Measurements from ENCODE around the gene ACVRL1. TPM values are rescaled to one million over a fixed set of nuclear protein-coding genes. Genes with fewer than 3 reads are reported as not detected.

Gene ACVRL1
- total and polyA plus RNA-seq, 9 donors = 51.5 to 65.0 (median 54.8) TPM

DNA sequence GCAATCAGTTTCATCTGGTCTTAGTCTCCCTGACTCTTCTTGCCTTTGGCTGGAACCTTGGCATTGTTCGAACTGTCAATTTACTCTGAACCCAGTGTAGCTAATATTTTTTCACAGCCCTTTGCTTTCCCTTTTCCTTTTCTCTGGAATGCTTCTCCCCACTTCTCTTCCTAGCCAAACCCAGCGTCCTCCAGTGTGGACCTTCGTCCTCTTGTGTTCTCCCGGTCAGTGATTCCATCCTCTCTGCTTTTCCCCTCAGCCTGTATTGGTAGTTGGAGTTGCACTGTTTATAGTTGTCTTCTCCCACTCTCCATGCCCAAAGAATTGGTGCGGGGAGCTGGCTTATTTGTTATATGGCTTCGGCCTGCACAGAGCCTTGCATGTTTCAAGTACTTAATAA, 53.6 kb downstream of the ACVRL1 start:
- H3K4me3 ChIP-seq (ENCODE audit: low read length) = no peak overlapping the region
- no peaks in the 10 kb centered on the region for H3K9me3 ChIP-seq (replicated peaks; ENCODE audit: control insufficient read depth, low read depth, low read length)
- no peak for DNase-seq
- no peaks in the 10 kb centered on the region for H3K4me1 ChIP-seq (ENCODE audit: control insufficient read depth, insufficient read depth, low read length)
- no peak overlapping the region for H3K27ac ChIP-seq (ENCODE audit: low read length)
- H3K36me3 ChIP-seq (ENCODE audit: control insufficient read depth, insufficient read depth, low read length) = peaks cover 14% of the 10 kb centered on the region
- WGBS (ENCODE audit: insufficient coverage) = 100% methylated on average over 1 of the region's 6 CpGs
- H3K27me3 ChIP-seq (ENCODE audit: control insufficient read depth, insufficient read depth, low read length) = no peaks in the 10 kb centered on the region

DNA sequence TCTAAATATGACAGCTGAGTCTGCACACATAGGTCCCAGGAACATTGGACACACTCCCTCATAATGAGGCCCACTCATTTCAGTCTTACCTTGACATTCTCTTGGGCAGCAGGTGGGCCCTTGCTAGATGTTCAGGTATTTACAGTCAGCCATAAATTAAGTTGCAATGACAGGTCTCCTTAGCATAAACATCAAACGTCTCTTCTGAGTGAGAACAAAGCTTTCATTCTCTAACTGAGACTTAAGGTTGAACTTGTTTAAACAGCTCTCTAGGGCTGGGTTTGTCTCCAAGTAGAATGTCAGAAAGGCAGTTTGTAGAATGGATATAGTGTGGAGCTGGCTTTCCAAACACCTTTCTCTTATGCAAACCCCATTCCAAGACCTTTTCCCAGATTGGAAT, 54.5 kb downstream of the ACVRL1 start:
- no peaks in the 10 kb centered on the region for H3K9me3 ChIP-seq (replicated peaks; ENCODE audit: control insufficient read depth, low read depth, low read length)
- no peak for DNase-seq
- H3K36me3 ChIP-seq (ENCODE audit: control insufficient read depth, insufficient read depth, low read length) = peaks cover 14% of the 10 kb centered on the region
- H3K4me3 ChIP-seq (ENCODE audit: low read length) = no peak overlapping the region
- H3K27me3 ChIP-seq (ENCODE audit: control insufficient read depth, insufficient read depth, low read length) = no peaks in the 10 kb centered on the region
- no peak overlapping the region for H3K27ac ChIP-seq (ENCODE audit: low read length)
- WGBS (ENCODE audit: insufficient coverage) = no CpG with 5 or more reads among the region's 1 CpG
- H3K4me1 ChIP-seq (ENCODE audit: control insufficient read depth, insufficient read depth, low read length) = no peaks in the 10 kb centered on the region

DNA sequence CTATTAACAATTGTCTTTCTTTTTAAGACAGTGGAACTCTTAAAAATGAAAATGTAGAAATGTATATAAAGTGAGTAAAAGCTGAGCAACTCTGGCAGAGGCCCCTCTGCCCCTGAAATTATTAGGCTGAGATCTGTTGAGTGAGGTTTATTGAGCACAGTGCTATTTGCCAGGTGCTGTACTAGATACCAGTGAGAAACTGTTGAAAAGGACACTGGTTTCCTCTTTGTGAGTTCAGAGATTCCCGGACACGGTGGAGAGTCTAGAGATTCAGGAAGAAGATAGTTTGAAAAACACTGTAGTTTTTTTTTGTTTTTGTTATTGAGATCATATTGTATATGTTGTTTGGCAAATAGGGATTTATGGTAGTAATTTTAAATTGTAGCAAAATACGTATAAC, 55.4 kb downstream of the ACVRL1 start:
- DNase-seq = no peak
- Histone ChIP-seq H3K36me3 (ENCODE audit: control insufficient read depth, insufficient read depth, low read length) (peaks cover 14% of the 10 kb centered on the region), H3K4me3 (ENCODE audit: low read length) (no peak overlapping the region), H3K9me3 (replicated peaks; ENCODE audit: control insufficient read depth, low read depth, low read length) (no peaks in the 10 kb centered on the region), H3K27me3 (ENCODE audit: control insufficient read depth, insufficient read depth, low read length) (no peaks in the 10 kb centered on the region), H3K4me1 (ENCODE audit: control insufficient read depth, insufficient read depth, low read length) (no peaks in the 10 kb centered on the region), H3K27ac (ENCODE audit: low read length) (no peak overlapping the region)
- WGBS (ENCODE audit: insufficient coverage) = 79% methylated on average over 2 of the region's 3 CpGs

DNA sequence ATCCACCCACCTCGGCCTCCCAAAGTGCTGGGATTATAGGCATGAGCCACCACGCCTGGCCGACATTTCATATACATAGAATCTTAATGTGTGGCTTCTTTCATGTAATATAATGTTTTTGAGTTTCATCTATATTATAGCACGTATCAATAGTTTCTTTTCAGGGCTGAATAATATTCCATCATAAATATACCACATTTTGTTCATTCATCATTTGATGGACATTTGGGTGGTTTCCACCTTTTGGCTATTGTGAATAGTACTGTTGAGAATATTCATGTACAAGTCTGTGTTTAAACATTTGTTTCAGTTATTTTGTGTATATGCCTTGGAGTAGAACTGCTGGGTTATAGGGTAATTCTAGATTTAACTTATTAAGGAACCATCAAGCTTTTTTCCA, 56.2 kb downstream of the ACVRL1 start:
- Histone ChIP-seq H3K9me3 (replicated peaks; ENCODE audit: control insufficient read depth, low read depth, low read length) (no peaks in the 10 kb centered on the region), H3K27me3 (ENCODE audit: control insufficient read depth, insufficient read depth, low read length) (no peaks in the 10 kb centered on the region), H3K4me1 (ENCODE audit: control insufficient read depth, insufficient read depth, low read length) (no peaks in the 10 kb centered on the region), H3K36me3 (ENCODE audit: control insufficient read depth, insufficient read depth, low read length) (peaks cover 14% of the 10 kb centered on the region), H3K27ac (ENCODE audit: low read length) (no peak overlapping the region), H3K4me3 (ENCODE audit: low read length) (no peak overlapping the region)
- no CpG with 5 or more reads among the region's 4 CpGs for WGBS (ENCODE audit: insufficient coverage)
- no peak for DNase-seq

DNA sequence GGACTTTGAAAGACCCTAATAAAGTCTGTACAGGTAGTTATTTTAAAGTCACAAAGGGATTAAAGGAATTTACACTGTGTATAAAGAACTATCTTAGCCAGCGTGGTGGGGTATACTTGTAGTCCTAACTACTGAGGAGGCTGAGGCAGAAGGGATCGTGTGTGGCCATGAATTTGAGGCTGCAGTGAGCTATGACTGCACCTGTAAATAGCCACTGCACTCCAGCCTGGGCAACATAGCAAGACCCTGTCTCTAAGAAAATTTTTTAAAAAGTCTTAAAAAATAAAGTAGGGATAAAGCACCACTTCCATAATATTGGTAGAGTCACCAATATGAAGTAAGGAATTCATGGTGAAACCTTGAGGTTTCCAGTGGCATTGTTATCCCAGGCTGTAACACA, 62.3 kb downstream of the ACVRL1 start:
- Histone ChIP-seq H3K4me3 (ENCODE audit: low read length) (no peak overlapping the region), H3K4me1 (ENCODE audit: control insufficient read depth, insufficient read depth, low read length) (peaks cover 17% of the 10 kb centered on the region)
- whole genome bisulfite sequencing (ENCODE audit: insufficient coverage) = no CpG with 5 or more reads among the region's 2 CpGs

DNA sequence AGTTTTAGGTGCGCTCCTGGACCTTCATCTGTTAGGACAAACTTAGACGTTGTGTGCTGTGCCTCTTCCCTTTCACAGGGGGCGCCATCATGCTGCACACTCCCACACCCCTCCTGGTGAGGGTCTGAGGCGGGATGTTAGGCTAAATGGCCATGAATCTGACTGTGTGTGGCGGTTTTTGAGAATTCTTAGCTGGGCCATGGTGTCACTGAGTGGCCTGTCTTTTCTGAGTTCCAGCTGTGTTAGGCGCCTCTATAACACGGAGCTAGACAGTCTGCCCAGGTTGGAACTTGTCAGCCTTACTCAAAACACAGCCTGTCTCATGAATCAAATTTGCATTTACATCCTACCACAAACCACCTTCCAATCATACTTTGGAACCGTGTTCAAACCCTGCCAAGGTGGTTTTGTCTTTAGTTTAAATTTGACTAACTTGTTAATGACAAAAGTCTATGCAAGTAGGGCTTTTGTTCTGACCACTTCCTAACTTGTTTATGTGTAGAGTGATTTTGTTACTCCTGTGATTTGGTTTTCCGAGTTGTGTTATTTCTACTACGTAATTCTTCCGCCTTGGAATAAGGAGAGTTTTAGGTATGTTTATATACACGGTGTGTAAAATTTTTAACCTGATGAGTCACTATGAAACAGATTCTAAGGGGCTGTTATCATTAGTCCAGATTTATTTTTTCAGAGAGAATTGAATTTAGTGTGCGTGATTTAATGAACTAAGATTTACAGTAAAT, 63.8 kb downstream of the ACVRL1 start:
- Histone ChIP-seq H3K27ac (ENCODE audit: low read length) (no peak overlapping the region), H3K4me3 (ENCODE audit: low read length) (no peak overlapping the region), H3K9me3 (replicated peaks; ENCODE audit: control insufficient read depth, low read depth, low read length) (no peaks in the 10 kb centered on the region), H3K36me3 (ENCODE audit: control insufficient read depth, insufficient read depth, low read length) (peaks cover 8% of the 10 kb centered on the region), H3K27me3 (ENCODE audit: control insufficient read depth, insufficient read depth, low read length) (no peaks in the 10 kb centered on the region), H3K4me1 (ENCODE audit: control insufficient read depth, insufficient read depth, low read length) (peaks cover 18% of the 10 kb centered on the region)
- no peak for DNase-seq
- 55% methylated on average over 3 of the region's 13 CpGs for WGBS (ENCODE audit: insufficient coverage)

More for the DNA sequence above, 62.3 kb downstream of the ACVRL1 start:
- no peaks in the 10 kb centered on the region for H3K27me3 ChIP-seq (ENCODE audit: control insufficient read depth, insufficient read depth, low read length)
- H3K36me3 ChIP-seq (ENCODE audit: control insufficient read depth, insufficient read depth, low read length) = no peaks in the 10 kb centered on the region
- H3K9me3 ChIP-seq (replicated peaks; ENCODE audit: control insufficient read depth, low read depth, low read length) = no peaks in the 10 kb centered on the region
- no peak for DNase-seq
- no peak overlapping the region for H3K27ac ChIP-seq (ENCODE audit: low read length)

DNA sequence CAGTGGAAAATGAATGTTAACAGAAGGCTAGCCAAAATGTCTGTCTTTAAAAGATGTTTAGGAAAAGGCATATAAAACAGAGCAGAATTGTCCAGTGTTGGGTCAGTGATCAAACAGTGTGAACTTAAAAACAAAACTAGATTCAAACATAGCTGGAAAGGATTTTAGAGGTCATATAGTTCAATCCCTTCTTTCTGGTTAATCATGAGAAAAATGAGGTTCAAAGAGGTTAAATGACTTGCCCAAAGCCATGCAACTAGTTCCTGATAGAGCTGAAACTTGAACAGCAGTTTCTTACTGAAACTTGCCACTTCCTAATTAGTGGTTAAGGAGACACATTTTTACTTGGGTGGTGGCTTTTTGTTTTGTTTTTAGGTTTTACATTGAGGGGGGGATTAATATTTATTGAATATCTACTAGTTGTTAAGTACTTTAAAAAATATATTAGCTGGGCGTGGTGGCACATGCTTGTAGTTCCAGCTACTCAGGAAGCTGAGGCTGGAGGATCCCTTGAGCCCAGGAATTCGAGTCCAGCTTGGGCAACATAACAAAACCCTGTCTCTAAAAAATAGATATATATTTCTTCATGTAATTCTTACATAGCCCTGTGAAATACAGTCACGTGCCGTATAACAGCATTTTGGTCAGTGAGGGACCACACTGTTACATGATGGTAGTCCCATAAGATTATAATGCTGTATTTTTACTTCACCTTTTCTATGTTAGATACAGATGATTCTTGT, 64.5 kb downstream of the ACVRL1 start:
- no peak overlapping the region for H3K4me3 ChIP-seq (ENCODE audit: low read length)

DNA sequence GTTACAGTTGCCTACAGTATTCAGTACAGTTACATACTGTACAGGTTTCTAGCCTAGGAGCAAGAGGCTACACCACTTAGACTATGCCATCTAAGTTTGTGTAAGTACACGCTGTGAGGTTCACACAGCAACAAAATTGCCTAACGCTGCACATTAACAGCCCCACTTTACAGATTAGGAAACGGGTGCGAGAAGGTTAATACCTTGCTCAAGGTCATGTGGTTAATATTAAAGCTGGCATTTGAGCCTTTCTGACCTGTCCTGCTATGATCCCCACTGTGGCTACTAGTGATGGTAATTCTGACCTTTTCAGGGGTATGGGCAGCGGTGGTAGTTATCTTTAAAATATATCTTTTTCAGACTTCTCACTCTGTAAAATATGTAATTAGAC, 65.1 kb downstream of the ACVRL1 start:
- peaks cover 18% of the 10 kb centered on the region for H3K4me1 ChIP-seq (ENCODE audit: control insufficient read depth, insufficient read depth, low read length)
- H3K36me3 ChIP-seq (ENCODE audit: control insufficient read depth, insufficient read depth, low read length) = peaks cover 18% of the 10 kb centered on the region
- DNase-seq = no peak
- H3K27me3 ChIP-seq (ENCODE audit: control insufficient read depth, insufficient read depth, low read length) = no peaks in the 10 kb centered on the region
- WGBS (ENCODE audit: insufficient coverage) = no CpG with 5 or more reads among the region's 5 CpGs
- H3K4me3 ChIP-seq (ENCODE audit: low read length) = no peak overlapping the region
- H3K9me3 ChIP-seq (replicated peaks; ENCODE audit: control insufficient read depth, low read depth, low read length) = no peaks in the 10 kb centered on the region
- no peak overlapping the region for H3K27ac ChIP-seq (ENCODE audit: low read length)

More for the DNA sequence above, 64.5 kb downstream of the ACVRL1 start:
- Histone ChIP-seq H3K36me3 (ENCODE audit: control insufficient read depth, insufficient read depth, low read length) (peaks cover 16% of the 10 kb centered on the region), H3K4me1 (ENCODE audit: control insufficient read depth, insufficient read depth, low read length) (peaks cover 18% of the 10 kb centered on the region), H3K27me3 (ENCODE audit: control insufficient read depth, insufficient read depth, low read length) (no peaks in the 10 kb centered on the region), H3K27ac (ENCODE audit: low read length) (no peak overlapping the region), H3K9me3 (replicated peaks; ENCODE audit: control insufficient read depth, low read depth, low read length) (no peaks in the 10 kb centered on the region)
- DNase-seq = no peak
- WGBS (ENCODE audit: insufficient coverage) = no CpG with 5 or more reads among the region's 4 CpGs

DNA sequence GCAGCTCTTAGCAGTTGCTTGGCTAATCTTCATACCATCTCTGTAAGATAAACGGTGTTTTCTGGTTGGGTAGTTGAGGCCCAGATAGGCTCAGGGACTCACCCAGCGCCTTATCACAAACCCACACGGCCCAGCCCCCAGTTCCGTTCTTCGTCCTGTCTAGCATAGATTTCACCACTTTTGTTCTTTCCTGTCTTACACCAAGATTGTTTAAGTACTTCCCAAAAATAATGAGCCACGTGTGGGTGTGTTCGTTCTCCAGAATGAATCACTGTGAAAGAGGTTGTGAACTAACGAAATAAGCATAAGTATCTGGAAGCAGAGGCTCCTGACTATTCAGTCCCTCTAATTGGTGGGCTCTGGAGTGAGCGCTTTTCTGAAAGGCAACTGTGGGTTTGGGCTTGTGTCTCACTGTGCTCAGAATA, 65.6 kb downstream of the ACVRL1 start:
- 33% methylated on average over 1 of the region's 9 CpGs for WGBS (ENCODE audit: insufficient coverage)
- Histone ChIP-seq H3K4me1 (ENCODE audit: control insufficient read depth, insufficient read depth, low read length) (peaks cover 18% of the 10 kb centered on the region), H3K27me3 (ENCODE audit: control insufficient read depth, insufficient read depth, low read length) (no peaks in the 10 kb centered on the region), H3K4me3 (ENCODE audit: low read length) (no peak overlapping the region), H3K27ac (ENCODE audit: low read length) (no peak overlapping the region), H3K9me3 (replicated peaks; ENCODE audit: control insufficient read depth, low read depth, low read length) (no peaks in the 10 kb centered on the region), H3K36me3 (ENCODE audit: control insufficient read depth, insufficient read depth, low read length) (peaks cover 20% of the 10 kb centered on the region)
- DNase-seq = peak; percentile 49
